Nephron progenitor cell (in vitro differentiated cells): ENCODE data around the gene KIRREL1.

Experiments used
- DNase-seq: peaks from one replicate; pipeline ENCODE4 v3.0.0; 2021
- H3K27ac Mint-ChIP-seq: 2 replicates; pipeline ENCODE4 v1.8.0; 2021; ENCODE audit warnings: mild to moderate bottlenecking, moderate library complexity, mixed read lengths
- H3K27me3 Mint-ChIP-seq: 2 replicates; pipeline ENCODE4 v1.8.0; 2021; ENCODE audit warnings: mild to moderate bottlenecking, low read depth, mixed read lengths; ENCODE audit not compliant: poor library complexity
- H3K36me3 Mint-ChIP-seq: 2 replicates; pipeline ENCODE4 v1.8.0; 2021; ENCODE audit warnings: low read depth, mixed read lengths
- H3K4me1 Mint-ChIP-seq: 2 replicates; pipeline ENCODE4 v1.8.0; 2021; ENCODE audit warnings: mixed read lengths
- H3K4me3 Mint-ChIP-seq: 2 replicates; pipeline ENCODE4 v1.8.0; 2021; ENCODE audit warnings: mild to moderate bottlenecking, moderate library complexity, mixed read lengths
- H3K9me3 Mint-ChIP-seq: 2 replicates; pipeline ENCODE4 v1.8.0; 2021; ENCODE audit warnings: mild to moderate bottlenecking, moderate library complexity, mixed read lengths
- TF ChIP-seq, protein P1 (sequence below): fragments of 200-600 bp; sonication (generic); IDR thresholded peaks from 2 replicates; pipeline ENCODE4 v1.5.0; 2021; ENCODE audit warnings: antibody characterized with exemption

Gene KIRREL1

DNA sequence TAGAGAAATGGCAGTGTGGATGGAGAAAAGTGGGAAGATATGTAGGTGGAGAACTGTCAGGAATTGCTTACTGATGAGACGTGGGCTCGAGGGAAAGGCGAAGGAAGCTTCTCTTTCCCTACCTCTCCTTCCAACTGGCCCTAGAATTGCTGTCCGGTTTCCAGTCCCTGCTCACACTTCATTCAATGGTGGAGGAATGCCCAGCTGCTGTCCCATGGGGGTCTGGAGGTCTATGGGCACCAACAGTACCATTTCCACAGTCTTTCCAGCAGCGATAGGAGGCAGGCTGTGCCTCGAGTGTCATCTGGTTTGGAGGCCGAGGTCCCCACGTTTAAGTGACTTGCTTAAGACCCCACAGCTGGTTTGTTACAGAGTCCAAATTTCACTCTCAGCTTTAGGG lies 155.7 kb downstream of the KIRREL1 start:
- DNase-seq, result no peak
- Mint-ChIP-seq H3K27ac (no peak overlapping the region), H3K4me1 (peaks cover 24% of the 10 kb centered on the region), H3K4me3 (peak overlapping the region; percentile 76), H3K36me3 (peaks cover 14% of the 10 kb centered on the region), H3K9me3 (peaks cover 34% of the 10 kb centered on the region), H3K27me3 (peaks cover 23% of the 10 kb centered on the region)
- TF ChIP-seq, protein P1, sequence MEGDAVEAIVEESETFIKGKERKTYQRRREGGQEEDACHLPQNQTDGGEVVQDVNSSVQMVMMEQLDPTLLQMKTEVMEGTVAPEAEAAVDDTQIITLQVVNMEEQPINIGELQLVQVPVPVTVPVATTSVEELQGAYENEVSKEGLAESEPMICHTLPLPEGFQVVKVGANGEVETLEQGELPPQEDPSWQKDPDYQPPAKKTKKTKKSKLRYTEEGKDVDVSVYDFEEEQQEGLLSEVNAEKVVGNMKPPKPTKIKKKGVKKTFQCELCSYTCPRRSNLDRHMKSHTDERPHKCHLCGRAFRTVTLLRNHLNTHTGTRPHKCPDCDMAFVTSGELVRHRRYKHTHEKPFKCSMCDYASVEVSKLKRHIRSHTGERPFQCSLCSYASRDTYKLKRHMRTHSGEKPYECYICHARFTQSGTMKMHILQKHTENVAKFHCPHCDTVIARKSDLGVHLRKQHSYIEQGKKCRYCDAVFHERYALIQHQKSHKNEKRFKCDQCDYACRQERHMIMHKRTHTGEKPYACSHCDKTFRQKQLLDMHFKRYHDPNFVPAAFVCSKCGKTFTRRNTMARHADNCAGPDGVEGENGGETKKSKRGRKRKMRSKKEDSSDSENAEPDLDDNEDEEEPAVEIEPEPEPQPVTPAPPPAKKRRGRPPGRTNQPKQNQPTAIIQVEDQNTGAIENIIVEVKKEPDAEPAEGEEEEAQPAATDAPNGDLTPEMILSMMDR, result no peak
